Stimulated activated naive CD8-positive, alpha-beta T cell treated with anti-CD3 and anti-CD28 coated beads, Interleukin-15, Interleukin-2, amounts not matched to agents 100 U/mL and 50 U/mL, for 24 hours (primary cell): Measurements from ENCODE around the gene GRID1.

Source experiments
- ATAC-seq: fragments of 150-1000 bp; cut with Tn5 transposase; one replicate; pipeline ENCODE4 v1.10.0; 2021
- DNase-seq: peaks from one replicate; pipeline ENCODE4 v3.0.0; 2021

The GRID1 gene

GRCh38 chr10:85594239-85594638, 772.4 kb downstream of the GRID1 start:
- DNase-seq (no peak), ATAC-seq (peak; percentile 51)

- DNase-seq (no peak), ATAC-seq (no peak)
Measured at GRCh38 chr10:85593226-85593772, 773.3 kb downstream of the GRID1 start.

DNA sequence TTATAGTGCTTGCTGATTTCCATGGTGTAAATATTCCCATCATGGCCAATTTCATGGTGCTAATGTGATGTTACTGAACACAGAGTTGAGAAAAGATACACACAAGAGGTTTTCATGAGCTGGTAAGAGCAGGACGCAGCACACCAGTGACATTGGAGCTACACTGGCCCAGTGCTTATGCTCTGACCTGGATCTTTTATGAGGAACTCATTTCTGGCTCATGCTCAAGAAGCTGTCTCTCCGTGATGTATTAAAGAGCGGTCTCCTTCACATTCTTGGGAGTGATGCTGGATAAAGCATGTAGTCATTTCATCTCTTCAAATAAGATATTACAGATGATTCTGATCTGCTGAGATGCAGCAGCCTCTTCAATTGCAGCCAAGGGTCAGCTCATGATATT, 785.2 kb downstream of the GRID1 start:
- DNase-seq (no peak), ATAC-seq (no peak)

GRCh38 chr10:85580585-85580984, 786.0 kb downstream of the GRID1 start:
- no peak for ATAC-seq

DNA sequence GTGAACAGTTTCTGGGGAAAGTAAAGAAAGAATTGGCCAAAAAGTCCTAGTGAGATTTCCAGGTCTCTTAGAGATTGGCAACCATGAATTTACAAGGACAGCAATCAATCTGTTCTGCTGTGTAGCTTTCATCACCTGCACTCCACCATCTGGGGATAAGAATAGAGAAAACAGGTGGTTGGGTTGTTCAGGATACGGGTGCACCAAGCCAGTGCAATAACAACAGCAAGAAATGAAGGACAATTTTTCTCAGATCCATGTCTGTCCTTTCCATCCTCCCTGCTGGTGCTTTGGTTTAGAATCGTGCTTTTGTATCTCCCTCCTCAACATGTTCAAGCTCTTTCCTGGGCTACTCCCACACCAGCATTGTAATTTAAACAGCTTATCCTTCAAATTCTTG, 787.7 kb downstream of the GRID1 start:
- no peak for DNase-seq
- no peak for ATAC-seq

More at GRCh38 chr10:85580585-85580984, 786.0 kb downstream of the GRID1 start:
- no peak for DNase-seq

DNA sequence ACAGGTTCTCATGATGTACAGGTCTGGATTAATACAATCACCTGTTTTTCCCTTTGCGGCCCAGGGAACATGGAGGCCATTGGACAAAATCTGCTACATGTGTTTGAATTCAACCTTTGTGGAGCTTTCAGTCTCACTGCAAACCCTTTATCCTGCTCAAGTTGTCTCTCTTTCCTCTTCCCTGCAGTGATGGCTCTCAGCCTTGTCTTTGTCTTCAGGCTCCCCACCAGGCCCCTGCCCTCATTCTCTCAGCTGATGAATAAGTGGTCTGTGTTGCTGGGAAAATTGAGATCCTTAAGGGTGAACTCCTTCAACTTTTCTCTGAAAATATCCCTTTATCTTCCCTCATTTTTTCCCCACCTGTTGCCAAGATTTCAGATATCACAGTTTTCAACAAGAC, 791.2 kb downstream of the GRID1 start:
- no peak for ATAC-seq
- DNase-seq = no peak

DNA sequence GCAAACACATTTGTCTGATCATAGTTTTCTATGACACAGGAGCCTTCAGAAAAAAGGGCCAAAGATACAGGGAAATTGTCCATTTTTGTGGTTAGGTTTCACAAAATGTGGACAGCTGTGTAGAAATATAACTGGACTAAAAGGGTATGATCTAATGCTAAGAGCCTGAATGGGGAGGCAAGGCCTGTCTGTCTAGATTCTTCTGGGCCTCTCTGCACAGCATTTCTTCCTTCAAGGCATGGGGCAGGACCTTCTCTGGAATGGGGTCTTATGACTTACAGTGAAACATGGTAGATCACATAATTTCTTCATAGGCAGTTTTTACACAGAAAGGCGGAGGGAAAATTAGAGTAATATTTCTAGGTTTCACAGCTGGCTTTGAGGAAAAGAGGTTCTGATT, 795.7 kb downstream of the GRID1 start:
- no peak for ATAC-seq
- no peak for DNase-seq

DNA sequence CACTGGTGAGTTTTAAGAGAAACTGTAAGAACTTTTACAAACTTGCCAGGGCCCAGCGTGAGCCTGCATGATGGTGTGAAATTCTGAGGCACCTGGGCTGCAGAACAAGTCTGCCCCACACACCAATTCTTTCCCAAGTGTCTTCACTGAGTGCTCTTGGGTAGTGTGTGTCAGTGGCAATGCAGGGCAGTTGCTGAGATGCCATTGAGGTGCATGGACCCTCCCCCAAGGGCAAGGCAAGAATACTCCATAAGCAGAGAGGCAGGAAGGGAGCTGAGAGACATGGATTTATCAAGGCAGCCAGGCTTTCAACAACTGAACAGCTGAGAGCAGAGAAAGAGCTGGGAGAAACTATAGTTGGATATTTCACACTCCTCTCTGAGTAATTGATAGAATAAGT, 801.2 kb downstream of the GRID1 start:
- ATAC-seq = no peak

GRCh38 chr10:85558533-85558932, 808.1 kb downstream of the GRID1 start:
- DNase-seq (no peak), ATAC-seq (no peak)

More for the DNA sequence above, 801.2 kb downstream of the GRID1 start:
- DNase-seq = no peak

- DNase-seq (no peak), ATAC-seq (no peak)
Measured at GRCh38 chr10:85557706-85558105, 808.9 kb downstream of the GRID1 start.

GRCh38 chr10:85557077-85557476, 809.5 kb downstream of the GRID1 start:
- DNase-seq (no peak), ATAC-seq (no peak)
